ENCODE measurements around the gene STXBP2. TPM values are rescaled to one million over a fixed set of nuclear protein-coding genes. Genes with fewer than 3 reads are reported as not detected.
A peak's percentile ranks its signal among the peaks of the same experiment; 100 is the strongest.

STXBP2 gene
- total RNA-seq, 4 donors from 2014 or later = 44.7 to 76.6 (median 55.2) TPM

DNA sequence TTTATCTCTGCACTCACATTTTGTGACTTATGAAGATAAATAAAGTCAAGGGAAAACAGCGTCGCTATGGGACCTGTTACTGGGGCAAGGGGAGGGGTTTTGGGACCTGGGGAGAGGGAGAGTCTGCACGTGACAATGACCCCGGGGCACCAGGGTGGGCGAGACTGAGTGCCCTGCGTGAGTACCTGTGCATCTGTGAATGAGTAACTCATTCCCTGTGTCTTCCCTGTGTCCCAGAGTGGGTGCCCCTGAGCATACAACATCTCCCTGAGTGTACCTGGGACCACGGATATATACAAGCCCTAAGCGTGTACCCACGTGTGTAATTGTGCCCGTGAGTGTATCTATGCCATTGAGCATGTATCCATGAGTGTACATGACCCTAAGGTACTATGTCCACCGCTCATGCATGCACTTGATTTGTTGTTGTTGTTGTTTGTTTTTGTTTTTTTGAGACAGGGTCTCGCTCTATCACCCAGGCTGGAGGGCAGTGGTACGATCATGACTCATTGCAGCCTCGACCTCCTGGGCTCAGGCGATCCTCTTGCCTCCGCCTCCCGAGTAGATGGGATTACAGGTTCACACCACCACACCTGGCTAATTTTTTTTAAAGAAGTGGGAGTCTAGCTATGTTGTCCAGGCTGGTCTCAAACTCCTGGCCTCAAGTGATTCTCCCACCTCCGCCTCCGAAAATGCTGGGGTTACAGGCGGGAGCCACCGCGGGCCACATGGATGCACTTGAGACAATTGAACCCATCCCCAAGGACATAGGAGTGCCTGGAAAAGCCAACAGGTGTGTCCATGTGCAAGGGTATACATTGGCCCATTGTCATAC lies 43.1 kb downstream of the STXBP2 start:
- H3K27ac ChIP-seq = peak overlapping the region in 3 of 4 donors; percentile 93 to 96 (median 94)

DNA sequence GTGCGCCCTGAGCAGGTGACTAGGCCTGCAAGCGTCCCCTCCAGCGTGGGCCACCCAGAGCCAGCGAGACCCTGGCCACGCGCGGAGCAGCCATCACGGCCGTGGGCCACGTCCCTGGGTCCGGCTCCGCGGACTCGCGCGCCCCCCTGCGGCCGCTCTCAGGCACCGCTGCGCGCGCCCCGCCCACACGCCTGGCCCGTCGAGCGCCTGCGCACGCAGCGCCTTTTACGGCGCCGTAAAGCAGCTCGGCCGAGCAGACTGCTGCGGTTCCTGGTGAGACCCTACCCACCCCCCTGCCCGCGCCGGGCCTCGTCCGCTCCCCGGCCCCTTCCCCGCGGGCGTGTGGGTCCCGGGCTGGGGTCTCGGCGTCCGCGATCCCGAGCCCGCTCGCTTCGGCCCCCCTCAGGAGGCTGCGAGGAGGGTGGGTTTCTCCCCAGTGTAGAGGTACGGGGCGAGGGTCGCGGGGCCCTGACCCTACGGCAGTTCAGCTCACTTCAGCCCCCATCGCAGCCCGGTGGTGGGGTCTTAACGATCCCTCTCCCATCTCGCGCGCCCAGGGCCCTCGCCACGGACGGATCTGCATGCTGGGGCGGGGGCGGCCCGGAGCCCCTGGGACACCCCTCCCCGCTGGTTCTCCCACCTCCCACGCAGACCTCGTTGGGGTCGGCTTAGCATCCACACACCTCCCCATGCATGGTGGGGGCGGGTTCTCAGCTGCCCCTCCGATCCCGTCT lies 43.9 kb downstream of the STXBP2 start, which contains the start of gene TRAPPC5:
Gene TRAPPC5, plus strand, starts transcription at position 228 of the 734 bp plus-strand sequence. CDS start 1,421 bp downstream, outside the sequence.
- intact Hi-C loops (cut with DNase I) = loop anchor here (10.0 kb wide), 1 partner anchor 114 kb away; no protein-coding TSS in a partner anchor
- no peaks in the 10 kb centered on the region for H3K9me3 ChIP-seq
- TF ChIP-seq CTCF (IDR thresholded peaks at IDR 0.05) (peak; percentile 90 to 99 (median 98)), POLR2A (IDR thresholded peaks at IDR 0.05) (peak in 2 of 4 donors; percentile 46 to 66)

More for the DNA sequence above, 43.1 kb downstream of the STXBP2 start:
- WGBS, 2 donors = 32 to 36% methylated on average over 16 to 17 of the region's 22 CpGs
- intact Hi-C loops (cut with DNase I) = loop anchor here (5.0 to 10.0 kb wide), 2 partner anchors 113 to 115 kb away; no protein-coding TSS in a partner anchor
- Histone ChIP-seq H3K4me1 (peaks cover 9 to 36% (median 10%) of the 10 kb centered on the region in 3 donors), H3K9me3 (no peaks in the 10 kb centered on the region), H3K27me3 (peaks cover 0 to 51% (median 0%) of the 10 kb centered on the region in 4 donors), H3K4me3 (peak overlapping the region; percentile 84 to 99 (median 96)), H3K36me3 (peaks cover 5 to 30% (median 10%) of the 10 kb centered on the region in 3 donors)
- TF ChIP-seq CTCF (IDR thresholded peaks at IDR 0.05) = no peak
- TF ChIP-seq POLR2A (IDR thresholded peaks at IDR 0.05) = no peak
- no peak for DNase-seq

GRCh38 chr19:7681340-7682174 lies 44.6 kb downstream of the STXBP2 start:
- WGBS, 2 donors = 6 to 10% methylated on average over 32 to 34 of the region's 43 CpGs
- DNase-seq = peak; percentile 46
- peak overlapping the region; percentile 84 to 99 (median 96) for H3K4me3 ChIP-seq
- intact Hi-C loops (cut with DNase I) = loop anchor here (10.0 kb wide), 1 partner anchor 113 kb away; no protein-coding TSS in a partner anchor
- peaks cover 0 to 36% (median 0%) of the 10 kb centered on the region in 4 donors for H3K27me3 ChIP-seq
- H3K9me3 ChIP-seq = no peaks in the 10 kb centered on the region
- peak overlapping the region; percentile 93 to 96 (median 95) for H3K27ac ChIP-seq
- TF ChIP-seq POLR2A (IDR thresholded peaks at IDR 0.05) (no peak), CTCF (IDR thresholded peaks at IDR 0.05) (peak; percentile 31 to 69 (median 50))
- peaks cover 9 to 36% (median 10%) of the 10 kb centered on the region in 3 donors for H3K4me1 ChIP-seq
- peaks cover 5 to 36% (median 10%) of the 10 kb centered on the region in 3 donors for H3K36me3 ChIP-seq

More for the DNA sequence above, 43.9 kb downstream of the STXBP2 start, which contains the start of gene TRAPPC5:
- Histone ChIP-seq H3K4me1 (peaks cover 9 to 36% (median 10%) of the 10 kb centered on the region in 3 donors), H3K36me3 (peaks cover 5 to 36% (median 10%) of the 10 kb centered on the region in 3 donors), H3K27me3 (peaks cover 0 to 43% (median 0%) of the 10 kb centered on the region in 4 donors), H3K27ac (peak within 1 kb of the TSS; percentile 93 to 96 (median 95)), H3K4me3 (peak within 1 kb of the TSS; percentile 84 to 99 (median 96))
- DNase-seq = no peak
- 1% methylated on average over 17 of the region's 79 CpGs; no CpG with 5 or more reads in 1 of the 2 donors for WGBS, 2 donors

GRCh38 chr19:7682175-7682855 lies 45.4 kb downstream of the STXBP2 start:
- H3K27ac ChIP-seq = peak overlapping the region; percentile 93 to 96 (median 95)
- no peak for TF ChIP-seq CTCF (IDR thresholded peaks at IDR 0.05)
- H3K4me1 ChIP-seq = peaks cover 9 to 36% (median 10%) of the 10 kb centered on the region in 3 donors

More at GRCh38 chr19:7682175-7682855, 45.4 kb downstream of the STXBP2 start:
- H3K9me3 ChIP-seq = no peaks in the 10 kb centered on the region
- 84 to 87% methylated on average over 22 to 38 of the region's 74 CpGs for WGBS, 2 donors
- DNase-seq = no peak
- intact Hi-C loops (cut with DNase I) = loop anchor here (10.0 kb wide), 1 partner anchor 112 kb away; no protein-coding TSS in a partner anchor
- H3K36me3 ChIP-seq = peaks cover 5 to 36% (median 10%) of the 10 kb centered on the region in 3 donors
- H3K4me3 ChIP-seq = peak overlapping the region in 3 of 4 donors; percentile 84 to 99 (median 95)
- H3K27me3 ChIP-seq = peaks cover 0 to 28% (median 0%) of the 10 kb centered on the region in 4 donors

All from esophagus squamous epithelium (tissue), 5 donors.